OCI-LY7 (cell line): ENCODE results near the gene SRC. TPM values are rescaled to one million over a fixed set of nuclear protein-coding genes. Genes with fewer than 3 reads are reported as not detected.
A peak's percentile ranks its signal among the peaks of the same experiment; 100 is the strongest.

ENCODE experiments used
- BruUV-seq: library from RNA; stranded (reverse); fragments of 400-500 nt; replicated peaks from 2 replicates; lab custom pipeline; 2021; lab: Mats Ljungman, UMichigan
- CTCF ChIA-PET: fragments of 300-600 bp; sonication (Branson Sonifier 250); formaldehyde crosslinking; loops from one replicate; lab custom pipeline; 2022; ENCODE audit warnings: antibody characterized with exemption; ENCODE audit not compliant: unreplicated experiment; lab: Charles Lee
- POLR2A ChIA-PET: fragments of 300-600 bp; sonication (Branson Sonifier 250); formaldehyde crosslinking; loops from one replicate; lab custom pipeline; 2022; ENCODE audit warnings: antibody characterized with exemption; lab: Charles Lee
- DNase-seq: peaks from one replicate; pipeline ENCODE4 v3.0.0-alpha.2; 2015; ENCODE audit warnings: low spot score
- H2AFZ ChIP-seq: fragments of 200-600 bp; sonication (generic), shearing (Covaris generic); 2 replicates; pipeline ENCODE4 v1.6.1; 2014; ENCODE audit warnings: mild to moderate bottlenecking, antibody characterized with exemption, low read length, moderate library complexity
- H3K27ac ChIP-seq: fragments of 200-600 bp; sonication (generic); 2 replicates; pipeline ENCODE4 v1.5.1; 2014; ENCODE audit warnings: mixed run types, low read depth, mild to moderate bottlenecking, moderate library complexity, low read length, inconsistent platforms; ENCODE audit not compliant: poor library complexity, severe bottlenecking
- H3K36me3 ChIP-seq: fragments of 200-600 bp; sonication (generic); 2 replicates; pipeline ENCODE4 v1.6.1; 2014; ENCODE audit warnings: mild to moderate bottlenecking, antibody characterized with exemption, low read length, moderate library complexity, mixed read lengths; ENCODE audit not compliant: insufficient read depth
- H3K4me1 ChIP-seq: fragments of 200-600 bp; sonication (generic); 2 replicates; pipeline ENCODE4 v1.5.1; 2014; ENCODE audit warnings: mild to moderate bottlenecking, low read length; ENCODE audit not compliant: insufficient read depth, poor library complexity, severe bottlenecking
- H3K4me2 ChIP-seq: fragments of 200-600 bp; sonication (generic); 2 replicates; pipeline ENCODE4 v1.6.1; 2014; ENCODE audit warnings: mild to moderate bottlenecking, low read length
- H3K4me3 ChIP-seq: fragments of 200-600 bp; sonication (generic); 2 replicates; pipeline ENCODE4 v1.5.1; 2014; ENCODE audit warnings: mild to moderate bottlenecking, low read depth, low read length; ENCODE audit not compliant: poor library complexity, severe bottlenecking
- H3K79me2 ChIP-seq: fragments of 200-600 bp; sonication (generic); 2 replicates; pipeline ENCODE4 v1.6.1; 2016; ENCODE audit warnings: low read depth, mild to moderate bottlenecking, low read length, moderate library complexity, mixed read lengths; ENCODE audit not compliant: insufficient read depth
- H3K9me2 ChIP-seq: fragments of 200-600 bp; sonication (generic); 2 replicates; pipeline ENCODE4 v1.6.1; 2016; ENCODE audit warnings: mild to moderate bottlenecking, low read length, mixed read lengths; ENCODE audit not compliant: insufficient read depth
- H3K9me3 ChIP-seq: fragments of 200-600 bp; sonication (generic); 2 replicates; pipeline ENCODE4 v1.6.1; 2014; ENCODE audit warnings: mild to moderate bottlenecking, mixed run types, low read length, mixed read lengths
- H4K20me1 ChIP-seq: fragments of 200-600 bp; sonication (generic); 2 replicates; pipeline ENCODE4 v1.6.1; 2014; ENCODE audit warnings: mild to moderate bottlenecking, antibody characterized with exemption, low read length, moderate library complexity, mixed read lengths; ENCODE audit not compliant: insufficient read depth
- EZH2phosphoT487 ChIP-seq: fragments of 200-600 bp; sonication (generic); IDR thresholded peaks from 2 replicates; pipeline ENCODE4 v1.6.1; 2018; ENCODE audit warnings: low read depth, borderline replicate concordance, mild to moderate bottlenecking, mixed run types, antibody characterized with exemption, low read length, moderate library complexity, mixed read lengths
- intact Hi-C: fragments of 100-400 bp; cut with micrococcal nuclease; formaldehyde crosslinking; loops from one replicate; pipeline ENCODE4 v1.10.0; 2022; ENCODE audit not compliant: unreplicated experiment
- total RNA-seq, 2 experiments: library from RNA; depleted of rRNA in 1 of 2; stranded (reverse); fragments of >200 nt in 1 of 2; shearing (Covaris generic) in 1 of 2; gene quantifications; 2 replicates each; pipeline ENCODE4 v1.2.3, GENCODE V29; 2014 to 2022
- TF ChIP-seq, protein P1 (sequence below): fragments of 200-600 bp; sonication (generic); conservative IDR thresholded peaks from 2 replicates; pipeline ENCODE4 v1.5.1; 2014; ENCODE audit warnings: mild to moderate bottlenecking, antibody characterized with exemption, low read length, moderate library complexity, mixed read lengths

Gene SRC
- total RNA-seq, 2 experiments from 2014 or later, result 0.72 to 3.7 TPM

DNA sequence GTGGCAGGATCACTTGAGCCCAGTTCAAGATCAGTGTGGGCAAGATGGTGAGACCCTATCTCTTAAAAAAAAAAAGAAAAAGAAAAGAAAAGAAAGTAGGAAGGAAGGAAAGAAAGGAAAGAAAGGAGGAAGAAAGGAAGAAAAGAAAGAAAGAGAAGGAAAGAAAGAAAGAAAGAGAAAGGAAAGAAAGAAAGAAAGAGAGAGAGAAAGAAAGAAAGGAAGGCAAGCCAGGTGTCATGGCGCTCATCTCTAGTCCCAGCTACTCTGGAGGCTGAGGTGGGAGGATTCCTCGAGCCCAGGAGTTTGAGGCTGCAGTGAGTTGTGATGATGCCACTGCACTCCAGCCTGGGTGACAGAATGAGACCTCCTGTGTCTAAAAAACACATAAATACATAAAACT is 11.5 kb upstream of the SRC start:
- BruUV-seq, result no TSS peak
- POLR2A ChIA-PET, result interaction anchor here (1.1 kb wide), 1 partner anchor 10 kb away, joined by 3 read pairs; no protein-coding TSS in a partner anchor

DNA sequence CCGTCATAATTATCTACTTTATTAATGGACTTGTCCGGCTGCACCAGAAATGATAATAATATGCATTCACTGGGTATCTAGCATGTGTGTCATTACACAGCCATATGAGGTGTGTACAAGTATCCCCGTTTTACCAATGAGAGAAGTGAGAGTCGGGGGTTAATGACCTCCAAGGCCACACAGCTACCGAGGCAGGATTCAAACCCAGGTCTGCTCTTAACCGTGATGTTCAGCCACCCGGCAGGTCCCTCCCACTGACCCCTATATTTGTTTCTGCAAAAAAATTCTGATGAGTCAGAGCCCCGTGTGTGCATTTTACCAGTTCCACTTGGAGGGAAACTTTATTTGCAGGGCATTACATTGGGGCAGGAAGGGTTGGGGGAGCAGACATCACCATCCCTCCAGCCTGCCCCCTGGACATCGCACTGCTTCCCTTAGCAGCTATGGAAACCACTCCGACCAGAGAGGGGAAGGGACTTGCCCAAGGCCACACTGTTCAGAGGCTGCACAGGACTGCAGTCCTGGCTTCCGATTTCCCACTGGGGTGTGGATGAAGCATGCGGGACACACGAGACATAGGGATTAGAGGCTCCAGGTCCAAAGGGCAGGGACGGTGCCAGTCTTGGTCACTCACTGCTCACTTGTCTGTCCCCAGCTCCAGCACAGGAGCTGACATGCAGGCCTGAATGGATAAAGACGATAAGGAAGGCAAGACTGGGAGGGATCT is 10.1 kb upstream of the SRC start:
- no TSS peak for BruUV-seq
- DNase-seq, result no peak
- peaks cover 17% of the 10 kb centered on the region for H3K4me1 ChIP-seq
- CTCF ChIA-PET, result no interaction called here
- H3K4me3 ChIP-seq, result no peak overlapping the region
- no peaks in the 10 kb centered on the region for H3K9me2 ChIP-seq
- no peaks in the 10 kb centered on the region for H3K9me3 ChIP-seq
- TF ChIP-seq, protein P1, sequence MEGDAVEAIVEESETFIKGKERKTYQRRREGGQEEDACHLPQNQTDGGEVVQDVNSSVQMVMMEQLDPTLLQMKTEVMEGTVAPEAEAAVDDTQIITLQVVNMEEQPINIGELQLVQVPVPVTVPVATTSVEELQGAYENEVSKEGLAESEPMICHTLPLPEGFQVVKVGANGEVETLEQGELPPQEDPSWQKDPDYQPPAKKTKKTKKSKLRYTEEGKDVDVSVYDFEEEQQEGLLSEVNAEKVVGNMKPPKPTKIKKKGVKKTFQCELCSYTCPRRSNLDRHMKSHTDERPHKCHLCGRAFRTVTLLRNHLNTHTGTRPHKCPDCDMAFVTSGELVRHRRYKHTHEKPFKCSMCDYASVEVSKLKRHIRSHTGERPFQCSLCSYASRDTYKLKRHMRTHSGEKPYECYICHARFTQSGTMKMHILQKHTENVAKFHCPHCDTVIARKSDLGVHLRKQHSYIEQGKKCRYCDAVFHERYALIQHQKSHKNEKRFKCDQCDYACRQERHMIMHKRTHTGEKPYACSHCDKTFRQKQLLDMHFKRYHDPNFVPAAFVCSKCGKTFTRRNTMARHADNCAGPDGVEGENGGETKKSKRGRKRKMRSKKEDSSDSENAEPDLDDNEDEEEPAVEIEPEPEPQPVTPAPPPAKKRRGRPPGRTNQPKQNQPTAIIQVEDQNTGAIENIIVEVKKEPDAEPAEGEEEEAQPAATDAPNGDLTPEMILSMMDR, result no peak
- no peak for TF ChIP-seq EZH2phosphoT487
- intact Hi-C loops, result no loop called here
- peak overlapping the region; percentile 19; the same call in 1 of the 2 replicates for H3K4me2 ChIP-seq
- no peak overlapping the region for H2AFZ ChIP-seq
- no peaks in the 10 kb centered on the region for H3K36me3 ChIP-seq
- H3K79me2 ChIP-seq, result no peaks in the 10 kb centered on the region
- POLR2A ChIA-PET, result interaction anchor here (1.1 kb wide), 1 partner anchor 11 kb away, joined by 3 read pairs; no protein-coding TSS in a partner anchor
- no peak overlapping the region for H3K27ac ChIP-seq
- no peaks in the 10 kb centered on the region for H4K20me1 ChIP-seq

More for the DNA sequence above, 11.5 kb upstream of the SRC start:
- Histone ChIP-seq H3K79me2 (no peaks in the 10 kb centered on the region), H3K9me2 (no peaks in the 10 kb centered on the region), H4K20me1 (no peaks in the 10 kb centered on the region), H3K36me3 (no peaks in the 10 kb centered on the region), H3K4me1 (peaks cover 17% of the 10 kb centered on the region), H3K9me3 (no peaks in the 10 kb centered on the region), H3K4me2 (no peak overlapping the region), H2AFZ (no peak overlapping the region), H3K27ac (no peak overlapping the region), H3K4me3 (no peak overlapping the region)
- TF ChIP-seq, protein P1, result no peak
- TF ChIP-seq EZH2phosphoT487, result no peak
- DNase-seq, result no peak
- CTCF ChIA-PET, result interaction anchor here (0.6 kb wide), 1 partner anchor 373 kb away, joined by 3 read pairs; no protein-coding TSS in a partner anchor
- intact Hi-C loops, result no loop called here
